Upper lobe of left lung (tissue), 4 donors: ENCODE measurements around the gene CHST13.

Source experiments
- EP300 ChIP-seq, 4 donors: sonication (generic); formaldehyde crosslinking; IDR thresholded peaks; one replicate each; pipeline ENCODE4 v1.5.1; 2017; ENCODE audit warnings: antibody characterized with exemption in 4 of 4, control low read depth in 2 of 4
- POLR2A ChIP-seq, 4 donors: fragments of 450-650 bp; IDR thresholded peaks; one replicate each; pipeline ENCODE4 v1.5.1; 2016 to 2017; ENCODE audit warnings: antibody characterized with exemption in 4 of 4, mild to moderate bottlenecking in 2 of 4
- TF ChIP-seq, protein P1 (sequence below), 6 experiments: fragments of 450-650 bp in 4 of 6; fragments of 200-600 bp in 2 of 6; sonication (generic) in 2 of 6; IDR thresholded peaks; one replicate each; pipeline ENCODE4 v1.5.1; 2016 to 2019; ENCODE audit warnings: antibody characterized with exemption in 6 of 6

DNA sequence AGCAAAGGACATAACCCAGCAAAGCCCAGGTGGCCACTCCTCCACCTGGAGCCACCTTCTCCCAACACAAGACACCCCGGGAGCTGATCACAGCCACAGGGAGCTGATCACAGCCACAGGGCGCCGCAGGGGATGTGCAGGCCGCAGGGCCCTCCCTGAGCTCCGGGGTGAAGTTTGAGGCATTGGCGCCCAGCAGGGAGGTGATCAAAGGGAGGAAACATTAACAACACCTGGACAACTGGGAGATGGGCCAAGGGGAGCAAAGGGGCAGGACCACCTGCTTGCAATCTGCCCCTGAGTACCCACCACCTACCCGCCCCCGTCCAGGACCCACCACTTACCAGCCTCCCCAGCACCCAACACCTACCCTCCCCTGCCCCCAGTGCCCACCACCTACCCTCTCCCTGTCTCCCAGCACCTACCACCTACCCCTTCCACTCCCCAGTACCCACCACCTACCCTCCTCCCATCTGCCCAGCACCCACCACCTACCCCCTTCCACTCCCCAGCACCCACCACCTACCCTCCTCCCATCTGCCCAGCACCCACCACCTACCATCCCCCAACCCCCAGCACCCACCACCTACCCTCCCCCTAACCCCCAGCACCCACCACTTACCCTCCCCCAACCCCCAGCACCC is 8.8 kb upstream of the CHST13 start:
- TF ChIP-seq, protein P1, sequence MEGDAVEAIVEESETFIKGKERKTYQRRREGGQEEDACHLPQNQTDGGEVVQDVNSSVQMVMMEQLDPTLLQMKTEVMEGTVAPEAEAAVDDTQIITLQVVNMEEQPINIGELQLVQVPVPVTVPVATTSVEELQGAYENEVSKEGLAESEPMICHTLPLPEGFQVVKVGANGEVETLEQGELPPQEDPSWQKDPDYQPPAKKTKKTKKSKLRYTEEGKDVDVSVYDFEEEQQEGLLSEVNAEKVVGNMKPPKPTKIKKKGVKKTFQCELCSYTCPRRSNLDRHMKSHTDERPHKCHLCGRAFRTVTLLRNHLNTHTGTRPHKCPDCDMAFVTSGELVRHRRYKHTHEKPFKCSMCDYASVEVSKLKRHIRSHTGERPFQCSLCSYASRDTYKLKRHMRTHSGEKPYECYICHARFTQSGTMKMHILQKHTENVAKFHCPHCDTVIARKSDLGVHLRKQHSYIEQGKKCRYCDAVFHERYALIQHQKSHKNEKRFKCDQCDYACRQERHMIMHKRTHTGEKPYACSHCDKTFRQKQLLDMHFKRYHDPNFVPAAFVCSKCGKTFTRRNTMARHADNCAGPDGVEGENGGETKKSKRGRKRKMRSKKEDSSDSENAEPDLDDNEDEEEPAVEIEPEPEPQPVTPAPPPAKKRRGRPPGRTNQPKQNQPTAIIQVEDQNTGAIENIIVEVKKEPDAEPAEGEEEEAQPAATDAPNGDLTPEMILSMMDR (IDR thresholded peaks at IDR 0.05) = no peak
- TF ChIP-seq EP300 (IDR thresholded peaks at IDR 0.05) (no peak), POLR2A (IDR thresholded peaks at IDR 0.05) (no peak)
